Measurements from ENCODE around the gene C1QB.

Gene C1QB

DNA sequence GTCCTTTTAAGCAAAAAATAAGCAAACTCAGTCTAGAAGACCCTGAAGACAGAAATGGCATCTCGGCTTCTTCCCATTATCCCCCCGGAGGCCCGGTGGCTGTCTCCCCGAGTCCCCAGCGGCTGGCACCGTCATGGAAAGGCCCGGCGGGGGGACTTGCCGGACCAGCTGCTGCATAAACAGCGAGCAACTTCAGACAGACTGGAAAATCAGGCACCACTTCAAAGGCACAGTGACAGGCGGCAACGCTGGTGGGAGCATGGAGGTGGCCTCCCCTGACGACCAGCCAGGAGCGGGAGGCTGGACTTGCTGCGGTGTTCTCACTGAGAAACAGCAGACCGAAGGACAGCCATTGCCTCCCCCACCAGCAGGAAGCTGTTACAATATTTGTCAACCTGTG, 35.0 kb upstream of the C1QB start:
- DNase-seq, result no peak
- H3K9me3 ChIP-seq (ENCODE audit: severe bottlenecking), result no peaks in the 10 kb centered on the region
- peak overlapping the region; percentile 27 for H3K27ac ChIP-seq
- no peaks in the 10 kb centered on the region for H3K27me3 ChIP-seq (ENCODE audit: insufficient read depth, low read depth, severe bottlenecking)
- H3K4me3 ChIP-seq (ENCODE audit: low read depth, low read length), result no peak overlapping the region
- TF ChIP-seq, protein P1, sequence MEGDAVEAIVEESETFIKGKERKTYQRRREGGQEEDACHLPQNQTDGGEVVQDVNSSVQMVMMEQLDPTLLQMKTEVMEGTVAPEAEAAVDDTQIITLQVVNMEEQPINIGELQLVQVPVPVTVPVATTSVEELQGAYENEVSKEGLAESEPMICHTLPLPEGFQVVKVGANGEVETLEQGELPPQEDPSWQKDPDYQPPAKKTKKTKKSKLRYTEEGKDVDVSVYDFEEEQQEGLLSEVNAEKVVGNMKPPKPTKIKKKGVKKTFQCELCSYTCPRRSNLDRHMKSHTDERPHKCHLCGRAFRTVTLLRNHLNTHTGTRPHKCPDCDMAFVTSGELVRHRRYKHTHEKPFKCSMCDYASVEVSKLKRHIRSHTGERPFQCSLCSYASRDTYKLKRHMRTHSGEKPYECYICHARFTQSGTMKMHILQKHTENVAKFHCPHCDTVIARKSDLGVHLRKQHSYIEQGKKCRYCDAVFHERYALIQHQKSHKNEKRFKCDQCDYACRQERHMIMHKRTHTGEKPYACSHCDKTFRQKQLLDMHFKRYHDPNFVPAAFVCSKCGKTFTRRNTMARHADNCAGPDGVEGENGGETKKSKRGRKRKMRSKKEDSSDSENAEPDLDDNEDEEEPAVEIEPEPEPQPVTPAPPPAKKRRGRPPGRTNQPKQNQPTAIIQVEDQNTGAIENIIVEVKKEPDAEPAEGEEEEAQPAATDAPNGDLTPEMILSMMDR (IDR thresholded peaks at IDR 0.05; ENCODE audit: low read depth, low read length), result no peak
- H3K36me3 ChIP-seq, result no peaks in the 10 kb centered on the region

DNA sequence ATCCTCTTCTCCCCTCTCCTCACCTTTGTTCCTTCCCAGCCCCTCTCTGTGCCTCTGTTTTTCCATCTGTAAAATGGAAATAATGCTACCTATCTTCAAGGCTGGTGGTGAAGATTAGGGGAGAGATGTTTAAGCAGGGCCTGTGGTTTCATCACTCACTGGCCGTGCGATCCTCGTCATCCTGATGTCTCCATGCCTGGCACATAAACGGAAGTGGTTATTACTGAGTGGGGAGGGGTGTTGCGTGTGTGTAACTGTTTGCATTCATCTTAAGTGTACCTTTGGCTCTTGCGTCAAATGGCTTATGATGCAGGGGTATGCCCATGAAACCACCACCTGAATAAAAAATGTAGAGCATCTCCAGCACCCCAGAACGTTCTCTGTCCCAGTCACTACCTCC, 33.8 kb upstream of the C1QB start:
- Histone ChIP-seq H3K36me3 (no peaks in the 10 kb centered on the region), H3K9me3 (ENCODE audit: severe bottlenecking) (no peaks in the 10 kb centered on the region), H3K27me3 (ENCODE audit: insufficient read depth, low read depth, severe bottlenecking) (no peaks in the 10 kb centered on the region), H3K4me3 (ENCODE audit: low read depth, low read length) (no peak overlapping the region), H3K27ac (no peak overlapping the region)
- TF ChIP-seq, protein P1 (IDR thresholded peaks at IDR 0.05; ENCODE audit: low read depth, low read length), result no peak
- DNase-seq, result no peak

DNA sequence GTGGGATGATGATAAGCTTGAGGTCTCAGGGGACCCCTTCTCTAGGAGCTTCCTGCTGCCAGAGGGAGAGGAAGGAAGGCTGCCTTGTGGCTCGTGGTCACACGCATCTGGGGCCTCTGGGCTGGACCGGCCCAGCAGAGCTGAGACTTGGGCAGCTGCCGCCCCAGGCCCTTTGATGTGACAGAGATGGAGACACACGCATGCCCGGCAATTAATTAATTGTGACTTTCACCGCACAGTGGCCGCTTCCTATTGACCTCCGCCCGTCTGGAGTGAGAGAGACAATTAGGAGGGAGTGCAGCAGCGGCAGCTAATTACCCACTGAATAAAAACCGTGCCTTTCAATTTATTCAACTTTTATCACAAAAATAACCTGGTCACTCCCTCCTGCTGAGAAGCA, 33.2 kb upstream of the C1QB start:
- TF ChIP-seq, protein P1 (IDR thresholded peaks at IDR 0.05; ENCODE audit: low read depth, low read length), result no peak
- no peaks in the 10 kb centered on the region for H3K27me3 ChIP-seq (ENCODE audit: insufficient read depth, low read depth, severe bottlenecking)
- no peaks in the 10 kb centered on the region for H3K36me3 ChIP-seq
- H3K9me3 ChIP-seq (ENCODE audit: severe bottlenecking), result no peaks in the 10 kb centered on the region
- DNase-seq, result no peak
- no peak overlapping the region for H3K27ac ChIP-seq
- H3K4me3 ChIP-seq (ENCODE audit: low read depth, low read length), result no peak overlapping the region

DNA sequence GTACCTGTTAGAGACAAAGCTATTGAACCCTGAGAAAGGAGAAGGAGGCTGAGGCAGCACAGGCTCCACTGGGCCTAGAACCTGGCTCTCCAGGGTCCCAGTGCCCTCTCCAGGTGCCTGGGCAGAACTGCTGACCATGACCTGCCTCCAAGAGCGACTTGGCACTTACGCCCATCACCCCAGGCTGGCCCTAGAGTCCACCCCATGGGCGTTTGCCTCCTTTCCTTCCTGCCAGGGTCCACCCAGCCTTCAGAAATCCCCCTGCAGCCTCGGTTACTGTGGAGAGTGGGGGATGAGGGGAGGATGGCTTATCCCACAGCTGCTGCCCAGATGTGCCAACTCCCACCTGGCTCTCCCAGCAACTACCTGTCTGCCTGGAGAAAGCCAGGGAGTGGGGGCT, 31.3 kb upstream of the C1QB start:
- no peaks in the 10 kb centered on the region for H3K9me3 ChIP-seq (ENCODE audit: severe bottlenecking)
- TF ChIP-seq, protein P1 (IDR thresholded peaks at IDR 0.05; ENCODE audit: low read depth, low read length), result peak; percentile 29; the same call in 1 of the 2 replicates
- no peak for DNase-seq
- no peak overlapping the region for H3K27ac ChIP-seq
- H3K4me3 ChIP-seq (ENCODE audit: low read depth, low read length), result no peak overlapping the region
- no peaks in the 10 kb centered on the region for H3K36me3 ChIP-seq
- no peaks in the 10 kb centered on the region for H3K27me3 ChIP-seq (ENCODE audit: insufficient read depth, low read depth, severe bottlenecking)

DNA sequence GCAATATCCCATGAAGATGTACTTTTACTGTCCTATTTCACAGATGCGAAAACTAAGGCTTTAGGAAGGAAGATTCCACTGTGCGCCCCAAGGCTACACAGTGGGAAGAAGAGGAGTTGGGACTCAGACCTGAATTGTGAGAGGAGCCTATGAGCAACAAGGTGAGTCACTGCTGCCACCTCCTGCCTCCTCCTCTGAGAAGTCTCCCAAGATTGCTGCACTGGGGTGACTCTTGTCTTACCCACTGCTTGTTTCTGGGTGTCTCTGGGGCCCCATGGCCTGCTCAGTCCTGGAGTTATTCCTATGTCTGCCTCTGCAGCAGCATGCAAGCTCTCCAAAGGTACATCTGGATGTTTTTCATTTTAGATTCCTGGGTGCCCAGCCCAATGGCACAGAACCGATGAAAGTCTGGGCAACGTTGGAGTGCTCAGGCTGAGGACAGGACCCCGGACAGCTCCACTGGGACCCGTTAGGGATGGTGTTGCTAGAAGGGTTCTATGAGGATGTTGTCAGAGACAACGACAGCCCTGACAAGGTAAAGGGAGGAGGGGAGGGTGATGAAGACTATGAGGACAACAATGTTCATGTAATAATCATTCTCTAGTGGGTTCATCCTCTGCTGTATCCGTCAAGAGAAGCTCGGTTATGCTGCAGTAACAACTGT, 27.6 kb upstream of the C1QB start:
- H3K27ac ChIP-seq, result no peak overlapping the region; the same call in 1 of the 2 replicates
- no peaks in the 10 kb centered on the region for H3K36me3 ChIP-seq
- no peak overlapping the region for H3K4me3 ChIP-seq (ENCODE audit: low read depth, low read length)
- no peak for DNase-seq
- TF ChIP-seq, protein P1 (IDR thresholded peaks at IDR 0.05; ENCODE audit: low read depth, low read length), result no peak
- no peaks in the 10 kb centered on the region for H3K27me3 ChIP-seq (ENCODE audit: insufficient read depth, low read depth, severe bottlenecking)
- H3K9me3 ChIP-seq (ENCODE audit: severe bottlenecking), result no peaks in the 10 kb centered on the region

All from WERI-Rb-1 (cell line).